IMR-90 (cell line): ENCODE data around the gene A3GALT2. TPM values are rescaled to one million over a fixed set of nuclear protein-coding genes. Genes with fewer than 3 reads are reported as not detected.

ENCODE experiments used
- ATAC-seq: fragments of 200-7000 bp; cut with Tn5 transposase; 2 replicates; pipeline ENCODE4 v1.9.1; 2020; ENCODE audit warnings: low read depth, mild to moderate bottlenecking, moderate library complexity
- BruUV-seq: library from RNA; stranded (reverse); fragments of 400-500 nt; replicated peaks from 2 replicates; lab custom pipeline; 2021; lab: Mats Ljungman, UMichigan
- CTCF ChIA-PET: fragments of 300-600 bp; formaldehyde crosslinking; extraction: SDS; loops from one replicate; lab custom pipeline; 2021; ENCODE audit warnings: antibody characterized with exemption; lab: Yijun Ruan, JAX
- POLR2A ChIA-PET: fragments of 300-600 bp; sonication (Branson Sonifier 250); formaldehyde crosslinking; loops from one replicate; lab custom pipeline; 2022; ENCODE audit warnings: antibody characterized with exemption; ENCODE audit not compliant: unreplicated experiment; lab: Charles Lee
- DNase-seq: peaks from one replicate; pipeline ENCODE4 v3.0.0; 2013
- H2AFZ ChIP-seq: replicated peaks from 2 replicates; pipeline ENCODE3; 2013; ENCODE audit warnings: low read length, mild to moderate bottlenecking; ENCODE audit not compliant: poor library complexity
- H2AK5ac ChIP-seq: 2 replicates; pipeline ENCODE4 v1.6.1; 2013; ENCODE audit warnings: low read depth, low read length, inconsistent platforms
- H2AK9ac ChIP-seq: replicated peaks from 2 replicates; pipeline ENCODE3; 2013; ENCODE audit warnings: mild to moderate bottlenecking, low read depth, low read length, moderate library complexity; ENCODE audit not compliant: poor library complexity
- H2BK120ac ChIP-seq: 2 replicates; pipeline ENCODE4 v1.6.1; 2013; ENCODE audit warnings: low read depth, low read length, inconsistent platforms
- H2BK15ac ChIP-seq: 3 replicates; pipeline ENCODE4 v1.6.1; 2013; ENCODE audit warnings: low read depth, low read length, inconsistent platforms
- H2BK20ac ChIP-seq: 2 replicates; pipeline ENCODE4 v1.6.1; 2013; ENCODE audit warnings: low read depth, mild to moderate bottlenecking, inconsistent platforms, low read length, moderate library complexity
- H2BK5ac ChIP-seq: 2 replicates; pipeline ENCODE4 v1.6.1; 2013; ENCODE audit warnings: mild to moderate bottlenecking, low read depth, low read length, inconsistent platforms; ENCODE audit not compliant: poor library complexity, severe bottlenecking
- H3K14ac ChIP-seq: replicated peaks from 2 replicates; pipeline ENCODE4 v1.6.1; 2013; ENCODE audit warnings: low read depth, low read length, inconsistent platforms
- H3K18ac ChIP-seq: 2 replicates; pipeline ENCODE4 v1.6.1; 2013; ENCODE audit warnings: low read depth, low read length, control low read depth
- H3K23ac ChIP-seq: 2 replicates; pipeline ENCODE4 v1.6.1; 2013; ENCODE audit warnings: low read depth, low read length, inconsistent platforms
- H3K27ac ChIP-seq: 2 replicates; pipeline ENCODE4 v1.5.1; 2013; ENCODE audit warnings: mild to moderate bottlenecking, control low read depth, low read length; ENCODE audit not compliant: insufficient read depth
- H3K27me3 ChIP-seq: 2 replicates; pipeline ENCODE4 v1.6.1; 2013; ENCODE audit warnings: low read length; ENCODE audit not compliant: control insufficient read depth, insufficient read depth
- H3K36me3 ChIP-seq: 2 replicates; pipeline ENCODE4 v1.6.1; 2013; ENCODE audit warnings: low read length, mixed read lengths; ENCODE audit not compliant: control insufficient read depth, insufficient read depth
- H3K4ac ChIP-seq: 2 replicates; pipeline ENCODE4 v1.6.1; 2013; ENCODE audit warnings: low read depth, low read length, inconsistent platforms
- H3K4me1 ChIP-seq: 2 replicates; pipeline ENCODE4 v1.6.1; 2013; ENCODE audit warnings: low read length, mixed read lengths; ENCODE audit not compliant: control insufficient read depth, insufficient read depth
- H3K4me2 ChIP-seq: 2 replicates; pipeline ENCODE4 v1.6.1; 2013; ENCODE audit warnings: low read depth, mild to moderate bottlenecking, control low read depth, low read length, moderate library complexity
- H3K4me3 ChIP-seq: 2 replicates; pipeline ENCODE4 v1.5.1; 2013; ENCODE audit warnings: low read depth, mild to moderate bottlenecking, control low read depth, low read length, moderate library complexity; ENCODE audit not compliant: insufficient read depth
- H3K56ac ChIP-seq: 2 replicates; pipeline ENCODE4 v1.6.1; 2013; ENCODE audit warnings: low read length, inconsistent platforms; ENCODE audit not compliant: insufficient read depth; ENCODE audit errors: extremely low read depth
- H3K79me1 ChIP-seq, 2 experiments: 2 replicates each; pipeline ENCODE4 v1.6.1; 2013; ENCODE audit warnings: low read length in 2 of 2, inconsistent platforms in 1 of 2, low read depth in 1 of 2
- H3K9ac ChIP-seq: 2 replicates; pipeline ENCODE4 v1.6.1; 2013; ENCODE audit warnings: low read depth, low read length, control low read depth
- H3K9me1 ChIP-seq: 2 replicates; pipeline ENCODE4 v1.6.1; 2013; ENCODE audit warnings: low read length, inconsistent platforms; ENCODE audit not compliant: insufficient read depth
- H3K9me3 ChIP-seq: 2 replicates; pipeline ENCODE4 v1.6.1; 2013; ENCODE audit warnings: low read length; ENCODE audit not compliant: control insufficient read depth, insufficient read depth
- H4K20me1 ChIP-seq: 2 replicates; pipeline ENCODE4 v1.6.1; 2013; ENCODE audit warnings: low read length, inconsistent platforms; ENCODE audit not compliant: insufficient read depth
- H4K5ac ChIP-seq: 2 replicates; pipeline ENCODE4 v1.6.1; 2013; ENCODE audit warnings: mild to moderate bottlenecking, low read depth, low read length, control low read depth
- H4K8ac ChIP-seq, 2 experiments: 2 replicates each; pipeline ENCODE4 v1.6.1; 2013; ENCODE audit warnings: low read depth in 2 of 2, low read length in 2 of 2, control low read depth in 1 of 2, inconsistent platforms in 1 of 2
- H4K91ac ChIP-seq: 2 replicates; pipeline ENCODE4 v1.6.1; 2013; ENCODE audit warnings: low read depth, low read length, inconsistent platforms; ENCODE audit not compliant: insufficient read depth
- BHLHE40 ChIP-seq: fragments of 150-350 bp; IDR thresholded peaks from 2 replicates; pipeline ENCODE4 v1.6.1; 2016; ENCODE audit warnings: mild to moderate bottlenecking, low read depth, low read length
- CHD1 ChIP-seq: IDR thresholded peaks from 2 replicates; pipeline ENCODE4 v1.6.1; 2012; ENCODE audit warnings: low read depth, low read length, improper control_type of control experiment
- FOS ChIP-seq: fragments of 150-350 bp; IDR thresholded peaks from 2 replicates; pipeline ENCODE4 v1.6.1; 2016; ENCODE audit warnings: low read depth, low read length
- MAFK ChIP-seq: IDR thresholded peaks from 2 replicates; pipeline ENCODE4 v1.6.1; 2012; ENCODE audit warnings: low read depth, low read length, improper control_type of control experiment
- MXI1 ChIP-seq: IDR thresholded peaks from 2 replicates; pipeline ENCODE4 v1.6.1; 2012; ENCODE audit warnings: low read depth, mild to moderate bottlenecking, low read length, moderate library complexity, borderline replicate concordance
- NFE2L2 ChIP-seq: fragments of 150-350 bp; IDR thresholded peaks from 2 replicates; pipeline ENCODE4 v1.6.1; 2016; ENCODE audit warnings: low read depth, mild to moderate bottlenecking, low read length
- RAD21 ChIP-seq: IDR thresholded peaks from 2 replicates; pipeline ENCODE4 v1.6.1; 2012; ENCODE audit warnings: low read length, improper control_type of control experiment
- USF2 ChIP-seq: fragments of 150-350 bp; IDR thresholded peaks from 2 replicates; pipeline ENCODE4 v1.6.1; 2017; ENCODE audit warnings: mild to moderate bottlenecking, antibody characterized with exemption, low read length, low read depth
- WGBS, 2 experiments: methylation state at CpG; one replicate each; pipeline versions ENCODE4 v1.1.5 to v1.1.7; 2013; ENCODE audit warnings: missing lambda C conversion rate in 2 of 2; ENCODE audit not compliant: insufficient read length in 1 of 2; ENCODE audit errors: extremely low coverage in 2 of 2; 5-methylcytosine and 5-hydroxymethylcytosine counted together
- dilution Hi-C: fragments of 300-500 bp; cut with HindIII; formaldehyde crosslinking; loops from one replicate; pipeline ENCODE4 v1.14.3; 2018; ENCODE audit warnings: low sequenced_read_pairs; ENCODE audit not compliant: unreplicated experiment
- in situ Hi-C: fragments of 300-500 bp; cut with MboI; formaldehyde crosslinking; loops from 3 replicates; pipeline ENCODE4 v1.14.3; 2019; ENCODE audit warnings: low sequenced_read_pairs, inconsistent platforms, mixed read lengths
- intact Hi-C: fragments of 100-400 bp; cut with micrococcal nuclease; formaldehyde crosslinking; loops from 2 replicates; pipeline ENCODE4 v1.10.0; 2022
- polyA plus RNA-seq, 3 experiments: library from polyadenylated mRNA; depleted of rRNA; stranded (reverse); fragments of >200 nt; gene quantifications; 2 replicates each; pipeline ENCODE4 v1.2.3, GENCODE V29; 2012; ENCODE audit warnings: low replicate concordance in 1 of 3
- total RNA-seq: library from RNA; depleted of rRNA; stranded (reverse); fragments of >200 nt; gene quantifications from 2 replicates; pipeline ENCODE4 v1.2.3, GENCODE V29; 2012
- TF ChIP-seq, protein P1 (sequence below): conservative IDR thresholded peaks from 2 replicates; pipeline ENCODE4 v1.5.1; 2012; ENCODE audit warnings: mild to moderate bottlenecking, low read depth, low read length, improper control_type of control experiment

The A3GALT2 gene
- total and polyA plus RNA-seq, 2 of the 4 experiments (the other 2 are of a cell fraction) = not detected

GRCh38 chr1:33259879-33260278 lies 61.0 kb downstream of the A3GALT2 start:
- 79% methylated on average over 2 of the region's 3 CpGs; no CpG with 5 or more reads in 1 of the 2 experiments for WGBS, 2 experiments
- Histone ChIP-seq H3K23ac (no peak overlapping the region), H3K79me1 (peaks cover 42 to 67% of the 10 kb centered on the region in 2 experiments), H2BK5ac (no peak overlapping the region), H3K9me1 (peaks cover 42% of the 10 kb centered on the region), H2BK120ac (no peak overlapping the region), H3K18ac (no peak overlapping the region), H2BK20ac (no peak overlapping the region), H3K4me2 (no peak overlapping the region), H2AK5ac (no peak overlapping the region), H3K4me3 (no peak overlapping the region), H3K36me3 (peaks cover 6% of the 10 kb centered on the region), H3K4me1 (peaks cover 15% of the 10 kb centered on the region), H3K27me3 (no peaks in the 10 kb centered on the region), H3K9ac (no peak overlapping the region), H3K9me3 (no peaks in the 10 kb centered on the region), H3K56ac (no peak overlapping the region), H4K8ac (no peak overlapping the region), H4K20me1 (peaks cover 27% of the 10 kb centered on the region), H4K5ac (no peak overlapping the region), H3K27ac (no peak overlapping the region), H3K14ac (no peak overlapping the region), H4K91ac (no peak overlapping the region), H2AFZ (no peak overlapping the region), H2BK15ac (no peak overlapping the region), H3K4ac (no peak overlapping the region), H2AK9ac (no peak overlapping the region)
- intact Hi-C loops (loop anchor here (5.0 kb wide), 1 partner anchor 163 kb away; no protein-coding TSS in a partner anchor), in situ Hi-C loops (no loop called here), dilution Hi-C loops (no loop called here)
- CTCF ChIA-PET = no interaction called here
- DNase-seq = no peak
- POLR2A ChIA-PET = no interaction called here
- no peak for ATAC-seq
- BruUV-seq = no TSS peak
- TF ChIP-seq MXI1 (no peak), RAD21 (no peak), BHLHE40 (no peak), NFE2L2 (no peak), FOS (no peak), USF2 (no peak), MAFK (no peak), CHD1 (no peak)
- TF ChIP-seq, protein P1, sequence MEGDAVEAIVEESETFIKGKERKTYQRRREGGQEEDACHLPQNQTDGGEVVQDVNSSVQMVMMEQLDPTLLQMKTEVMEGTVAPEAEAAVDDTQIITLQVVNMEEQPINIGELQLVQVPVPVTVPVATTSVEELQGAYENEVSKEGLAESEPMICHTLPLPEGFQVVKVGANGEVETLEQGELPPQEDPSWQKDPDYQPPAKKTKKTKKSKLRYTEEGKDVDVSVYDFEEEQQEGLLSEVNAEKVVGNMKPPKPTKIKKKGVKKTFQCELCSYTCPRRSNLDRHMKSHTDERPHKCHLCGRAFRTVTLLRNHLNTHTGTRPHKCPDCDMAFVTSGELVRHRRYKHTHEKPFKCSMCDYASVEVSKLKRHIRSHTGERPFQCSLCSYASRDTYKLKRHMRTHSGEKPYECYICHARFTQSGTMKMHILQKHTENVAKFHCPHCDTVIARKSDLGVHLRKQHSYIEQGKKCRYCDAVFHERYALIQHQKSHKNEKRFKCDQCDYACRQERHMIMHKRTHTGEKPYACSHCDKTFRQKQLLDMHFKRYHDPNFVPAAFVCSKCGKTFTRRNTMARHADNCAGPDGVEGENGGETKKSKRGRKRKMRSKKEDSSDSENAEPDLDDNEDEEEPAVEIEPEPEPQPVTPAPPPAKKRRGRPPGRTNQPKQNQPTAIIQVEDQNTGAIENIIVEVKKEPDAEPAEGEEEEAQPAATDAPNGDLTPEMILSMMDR = no peak
